Calu3 (cell line): Measurements from ENCODE around the gene HNRNPF. TPM values are rescaled to one million over a fixed set of nuclear protein-coding genes. Genes with fewer than 3 reads are reported as not detected.

Source experiments
- BruUV-seq: library from RNA; stranded (reverse); fragments of 400-500 nt; replicated peaks from 2 replicates; lab custom pipeline; 2021; lab: Mats Ljungman, UMichigan
- CTCF ChIA-PET: fragments of 300-600 bp; sonication (Branson Sonifier 250); formaldehyde crosslinking; loops from one replicate; lab custom pipeline; 2022; ENCODE audit warnings: antibody characterized with exemption; lab: Charles Lee
- DNase-seq: peaks from one replicate; pipeline ENCODE4 v3.0.0; 2022
- H3K27ac Mint-ChIP-seq: one replicate; pipeline ENCODE4 v1.8.0; 2022; ENCODE audit warnings: mixed read lengths; ENCODE audit not compliant: unreplicated experiment
- H3K27me3 Mint-ChIP-seq: one replicate; pipeline ENCODE4 v1.8.0; 2022; ENCODE audit warnings: mixed read lengths; ENCODE audit not compliant: unreplicated experiment
- H3K36me3 Mint-ChIP-seq: one replicate; pipeline ENCODE4 v1.8.0; 2022; ENCODE audit warnings: mild to moderate bottlenecking, moderate library complexity, mixed read lengths; ENCODE audit not compliant: insufficient read depth, unreplicated experiment
- H3K4me1 Mint-ChIP-seq: one replicate; pipeline ENCODE4 v1.8.0; 2022; ENCODE audit warnings: mild to moderate bottlenecking, low read depth, mixed read lengths; ENCODE audit not compliant: unreplicated experiment
- H3K4me3 Mint-ChIP-seq: one replicate; pipeline ENCODE4 v1.8.0; 2022; ENCODE audit warnings: mild to moderate bottlenecking, low read depth, moderate library complexity, mixed read lengths; ENCODE audit not compliant: unreplicated experiment
- H3K9me3 Mint-ChIP-seq: one replicate; pipeline ENCODE4 v1.8.0; 2022; ENCODE audit warnings: low read depth, mixed read lengths; ENCODE audit not compliant: unreplicated experiment
- intact Hi-C: fragments of 100-400 bp; cut with micrococcal nuclease; formaldehyde crosslinking; loops from one replicate; pipeline ENCODE4 v1.10.0; 2022; ENCODE audit not compliant: unreplicated experiment
- total RNA-seq: library from RNA; stranded (reverse); gene quantifications from 2 replicates; pipeline ENCODE4 v1.2.3, GENCODE V29; 2022
- TF ChIP-seq, protein P1 (sequence below): fragments of 200-600 bp; IDR thresholded peaks from one replicate; pipeline ENCODE4 v1.8.0; 2022; ENCODE audit warnings: antibody characterized with exemption; ENCODE audit not compliant: unreplicated experiment

Gene HNRNPF
- total RNA-seq, 1 experiment from 2014 or later: 256 TPM

DNA sequence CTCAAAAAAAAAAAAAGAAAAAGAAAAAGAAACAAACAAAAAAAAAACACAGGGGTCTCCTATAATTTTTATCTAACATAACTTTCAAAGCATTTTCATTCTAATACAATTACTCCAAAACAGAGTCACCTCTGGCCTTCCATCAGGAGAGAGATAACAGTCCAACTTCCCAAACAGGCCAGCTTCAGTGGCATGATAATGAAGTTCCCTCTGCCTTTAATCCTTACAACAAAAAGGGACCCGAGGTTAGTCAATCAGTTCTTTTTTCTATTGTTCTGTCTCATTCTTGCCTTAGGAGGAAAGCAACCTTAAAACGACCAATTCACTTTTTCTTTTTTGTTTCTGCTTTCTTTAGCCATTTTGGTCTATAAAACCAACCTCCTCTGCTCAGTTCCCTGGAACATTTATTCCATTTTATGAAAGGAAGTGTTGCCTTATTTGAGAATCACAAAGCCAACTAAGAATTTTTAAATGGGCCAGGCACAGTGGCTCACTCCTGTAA is 54.1 kb downstream of the HNRNPF start:
- no peaks in the 10 kb centered on the region for H3K27me3 Mint-ChIP-seq
- no peaks in the 10 kb centered on the region for H3K9me3 Mint-ChIP-seq
- peaks cover 56% of the 10 kb centered on the region for H3K4me1 Mint-ChIP-seq
- CTCF ChIA-PET: interaction anchor here (0.6 to 2.0 kb wide), 5 partner anchors 26 to 421 kb away, joined by 3 to 7 read pairs (median 4); no protein-coding TSS in a partner anchor
- BruUV-seq: no TSS peak
- intact Hi-C loops: loop anchor here (5.0 to 10.0 kb wide), 4 partner anchors 42 to 220 kb away; partner anchors contain the start of gene CSGALNACT2
- peaks cover 17% of the 10 kb centered on the region for H3K36me3 Mint-ChIP-seq
- H3K4me3 Mint-ChIP-seq: no peak overlapping the region
- peak overlapping the region; percentile 47 for H3K27ac Mint-ChIP-seq
- TF ChIP-seq, protein P1, sequence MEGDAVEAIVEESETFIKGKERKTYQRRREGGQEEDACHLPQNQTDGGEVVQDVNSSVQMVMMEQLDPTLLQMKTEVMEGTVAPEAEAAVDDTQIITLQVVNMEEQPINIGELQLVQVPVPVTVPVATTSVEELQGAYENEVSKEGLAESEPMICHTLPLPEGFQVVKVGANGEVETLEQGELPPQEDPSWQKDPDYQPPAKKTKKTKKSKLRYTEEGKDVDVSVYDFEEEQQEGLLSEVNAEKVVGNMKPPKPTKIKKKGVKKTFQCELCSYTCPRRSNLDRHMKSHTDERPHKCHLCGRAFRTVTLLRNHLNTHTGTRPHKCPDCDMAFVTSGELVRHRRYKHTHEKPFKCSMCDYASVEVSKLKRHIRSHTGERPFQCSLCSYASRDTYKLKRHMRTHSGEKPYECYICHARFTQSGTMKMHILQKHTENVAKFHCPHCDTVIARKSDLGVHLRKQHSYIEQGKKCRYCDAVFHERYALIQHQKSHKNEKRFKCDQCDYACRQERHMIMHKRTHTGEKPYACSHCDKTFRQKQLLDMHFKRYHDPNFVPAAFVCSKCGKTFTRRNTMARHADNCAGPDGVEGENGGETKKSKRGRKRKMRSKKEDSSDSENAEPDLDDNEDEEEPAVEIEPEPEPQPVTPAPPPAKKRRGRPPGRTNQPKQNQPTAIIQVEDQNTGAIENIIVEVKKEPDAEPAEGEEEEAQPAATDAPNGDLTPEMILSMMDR: no peak
- no peak for DNase-seq

DNA sequence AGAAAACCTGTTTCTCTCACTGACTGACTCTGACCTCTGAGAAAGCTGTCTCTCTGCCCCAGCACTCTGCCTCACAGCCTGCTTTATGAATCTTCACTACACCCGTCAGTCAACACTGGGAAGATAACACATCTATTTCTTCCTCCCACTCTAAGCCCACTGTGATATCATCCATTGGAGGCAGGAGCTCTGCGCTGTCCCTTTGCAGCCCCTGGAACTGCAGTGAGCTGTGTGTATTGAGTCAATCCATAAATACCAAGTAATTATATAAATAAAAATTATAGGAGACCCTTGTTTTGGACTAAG is 54.7 kb downstream of the HNRNPF start:
- DNase-seq: no peak
- H3K27me3 Mint-ChIP-seq: no peaks in the 10 kb centered on the region
- H3K4me1 Mint-ChIP-seq: peaks cover 57% of the 10 kb centered on the region
- CTCF ChIA-PET: interaction anchor here (0.6 to 2.0 kb wide), 6 partner anchors 27 to 117 kb away, joined by 3 to 7 read pairs (median 3); no protein-coding TSS in a partner anchor
- no peaks in the 10 kb centered on the region for H3K9me3 Mint-ChIP-seq
- TF ChIP-seq, protein P1: no peak
- BruUV-seq: no TSS peak
- peaks cover 18% of the 10 kb centered on the region for H3K36me3 Mint-ChIP-seq
- H3K4me3 Mint-ChIP-seq: no peak overlapping the region
- intact Hi-C loops: loop anchor here (5.0 to 10.0 kb wide), 4 partner anchors 43 to 219 kb away; partner anchors contain the start of gene CSGALNACT2
- peak overlapping the region; percentile 92 for H3K27ac Mint-ChIP-seq

GRCh38 chr10:43353495-43354329 is 55.3 kb downstream of the HNRNPF start:
- Mint-ChIP-seq H3K4me3 (peak overlapping the region; percentile 26), H3K27ac (peak overlapping the region; percentile 92)

DNA sequence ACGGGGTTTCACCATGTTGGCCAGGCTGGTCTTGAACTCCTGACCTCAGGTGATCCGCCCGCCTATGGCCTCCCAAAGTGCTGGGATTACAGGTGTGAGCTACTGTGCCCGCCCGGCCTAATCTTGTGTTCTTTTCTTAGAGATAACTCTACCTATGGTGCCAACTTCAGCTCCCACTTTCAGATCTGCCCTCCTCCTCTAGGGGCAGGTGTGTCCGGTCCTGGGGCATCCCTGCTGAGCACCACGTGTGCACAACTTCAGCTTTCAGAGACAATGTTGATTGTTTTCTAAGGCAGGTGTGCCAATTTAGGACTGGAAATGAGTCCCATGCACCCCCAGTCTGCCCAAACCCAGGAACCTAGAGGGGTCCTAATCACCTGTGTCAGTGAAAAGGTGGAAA is 56.0 kb downstream of the HNRNPF start:
- intact Hi-C loops: loop anchor here (2.0 to 10.0 kb wide), 5 partner anchors 24 to 218 kb away; partner anchors contain the start of gene CSGALNACT2
- Mint-ChIP-seq H3K9me3 (no peaks in the 10 kb centered on the region), H3K4me1 (peaks cover 66% of the 10 kb centered on the region), H3K36me3 (peaks cover 21% of the 10 kb centered on the region), H3K27ac (peak overlapping the region; percentile 92), H3K4me3 (no peak overlapping the region), H3K27me3 (no peaks in the 10 kb centered on the region)
- TF ChIP-seq, protein P1: no peak
- CTCF ChIA-PET: interaction anchor here (1.1 to 2.0 kb wide), 4 partner anchors 49 to 90 kb away, joined by 3 to 7 read pairs (median 3); no protein-coding TSS in a partner anchor
- BruUV-seq: no TSS peak
- DNase-seq: no peak

More at GRCh38 chr10:43353495-43354329, 55.3 kb downstream of the HNRNPF start:
- H3K27me3 Mint-ChIP-seq: no peaks in the 10 kb centered on the region
- peaks cover 19% of the 10 kb centered on the region for H3K36me3 Mint-ChIP-seq
- TF ChIP-seq, protein P1: no peak
- no peaks in the 10 kb centered on the region for H3K9me3 Mint-ChIP-seq
- DNase-seq: no peak
- CTCF ChIA-PET: interaction anchor here (0.6 to 2.0 kb wide), 7 partner anchors 31 to 118 kb away, joined by 3 to 7 read pairs (median 3); no protein-coding TSS in a partner anchor
- intact Hi-C loops: loop anchor here (2.0 to 10.0 kb wide), 5 partner anchors 23 to 219 kb away; partner anchors contain the start of gene CSGALNACT2
- BruUV-seq: no TSS peak
- peaks cover 61% of the 10 kb centered on the region for H3K4me1 Mint-ChIP-seq
